Measurements from ENCODE around the gene NUDT19.

DNA sequence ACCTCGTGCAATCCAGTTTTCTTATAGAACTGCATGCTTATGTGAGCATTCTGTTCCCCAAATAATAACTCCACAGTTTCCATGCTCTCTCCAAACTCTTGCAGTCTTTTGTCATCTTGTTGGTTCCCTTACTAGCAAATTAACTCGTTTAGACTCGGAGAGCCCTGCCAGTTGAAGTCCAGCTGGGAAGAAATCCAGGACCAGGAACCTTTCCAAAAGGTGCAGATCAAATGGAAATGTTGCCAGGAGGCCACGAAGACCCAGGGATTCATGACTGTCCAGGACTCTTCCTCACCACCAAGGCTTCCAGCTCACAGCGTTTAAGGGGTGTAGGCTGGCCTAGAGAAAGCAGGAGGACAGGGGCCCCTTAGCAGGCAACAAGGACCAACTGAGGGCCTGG is 25.9 kb downstream of the NUDT19 start:
- TF ChIP-seq, protein P1, sequence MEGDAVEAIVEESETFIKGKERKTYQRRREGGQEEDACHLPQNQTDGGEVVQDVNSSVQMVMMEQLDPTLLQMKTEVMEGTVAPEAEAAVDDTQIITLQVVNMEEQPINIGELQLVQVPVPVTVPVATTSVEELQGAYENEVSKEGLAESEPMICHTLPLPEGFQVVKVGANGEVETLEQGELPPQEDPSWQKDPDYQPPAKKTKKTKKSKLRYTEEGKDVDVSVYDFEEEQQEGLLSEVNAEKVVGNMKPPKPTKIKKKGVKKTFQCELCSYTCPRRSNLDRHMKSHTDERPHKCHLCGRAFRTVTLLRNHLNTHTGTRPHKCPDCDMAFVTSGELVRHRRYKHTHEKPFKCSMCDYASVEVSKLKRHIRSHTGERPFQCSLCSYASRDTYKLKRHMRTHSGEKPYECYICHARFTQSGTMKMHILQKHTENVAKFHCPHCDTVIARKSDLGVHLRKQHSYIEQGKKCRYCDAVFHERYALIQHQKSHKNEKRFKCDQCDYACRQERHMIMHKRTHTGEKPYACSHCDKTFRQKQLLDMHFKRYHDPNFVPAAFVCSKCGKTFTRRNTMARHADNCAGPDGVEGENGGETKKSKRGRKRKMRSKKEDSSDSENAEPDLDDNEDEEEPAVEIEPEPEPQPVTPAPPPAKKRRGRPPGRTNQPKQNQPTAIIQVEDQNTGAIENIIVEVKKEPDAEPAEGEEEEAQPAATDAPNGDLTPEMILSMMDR (IDR thresholded peaks at IDR 0.05), result no peak
- no peak for TF ChIP-seq EP300 (IDR thresholded peaks at IDR 0.05)

Data from ovary (tissue), 3 donors.